Activated naive CD8-positive, alpha-beta T cell treated with anti-CD3 and anti-CD28 coated beads, Interleukin-2, amount 50 U/mL, for 16 hours (primary cell): ENCODE data around the gene INO80C.

Experiments
- DNase-seq: peaks from one replicate; pipeline ENCODE4 v3.0.0-alpha.2; 2020; ENCODE audit warnings: low read depth, low spot score

INO80C gene

GRCh38 chr18:35497370-35498197 lies at the start of gene INO80C:
Gene INO80C (minus strand): TSS chr18:35497960. CDS start chr18:35497874, 86 bp downstream.
- peak; percentile 82 for DNase-seq

- DNase-seq, result no peak
Measured at GRCh38 chr18:35547008-35547605, 49.3 kb upstream of the INO80C start.

GRCh38 chr18:35542356-35542755 lies 44.6 kb upstream of the INO80C start:
- DNase-seq, result no peak

GRCh38 chr18:35535297-35535696 lies 37.5 kb upstream of the INO80C start:
- DNase-seq, result no peak

GRCh38 chr18:35533916-35534405 lies 36.2 kb upstream of the INO80C start:
- no peak for DNase-seq

GRCh38 chr18:35528749-35529274 lies 31.1 kb upstream of the INO80C start:
- DNase-seq, result no peak

- DNase-seq, result no peak
Measured at GRCh38 chr18:35526495-35527059, 28.8 kb upstream of the INO80C start.

- DNase-seq, result no peak
Measured at GRCh38 chr18:35525795-35526494, 28.2 kb upstream of the INO80C start.

- DNase-seq, result no peak
Measured at GRCh38 chr18:35524226-35524625, 26.5 kb upstream of the INO80C start.

GRCh38 chr18:35522130-35522959 lies 24.6 kb upstream of the INO80C start:
- DNase-seq, result no peak

- DNase-seq, result no peak
Measured at GRCh38 chr18:35521133-35521532, 23.4 kb upstream of the INO80C start.

GRCh38 chr18:35519148-35519899 lies 21.6 kb upstream of the INO80C start:
- DNase-seq, result no peak

GRCh38 chr18:35517715-35518114 lies 20.0 kb upstream of the INO80C start:
- no peak for DNase-seq

GRCh38 chr18:35516789-35517188 lies 19.0 kb upstream of the INO80C start:
- DNase-seq, result no peak

GRCh38 chr18:35516351-35516750 lies 18.6 kb upstream of the INO80C start:
- DNase-seq, result no peak

- no peak for DNase-seq
Measured at GRCh38 chr18:35515460-35516130, 17.8 kb upstream of the INO80C start.

GRCh38 chr18:35514752-35515459 lies 17.1 kb upstream of the INO80C start:
- no peak for DNase-seq

- no peak for DNase-seq
Measured at GRCh38 chr18:35514283-35514682, 16.5 kb upstream of the INO80C start.
